Measurements from ENCODE around the gene P2RX7.

The P2RX7 gene

DNA sequence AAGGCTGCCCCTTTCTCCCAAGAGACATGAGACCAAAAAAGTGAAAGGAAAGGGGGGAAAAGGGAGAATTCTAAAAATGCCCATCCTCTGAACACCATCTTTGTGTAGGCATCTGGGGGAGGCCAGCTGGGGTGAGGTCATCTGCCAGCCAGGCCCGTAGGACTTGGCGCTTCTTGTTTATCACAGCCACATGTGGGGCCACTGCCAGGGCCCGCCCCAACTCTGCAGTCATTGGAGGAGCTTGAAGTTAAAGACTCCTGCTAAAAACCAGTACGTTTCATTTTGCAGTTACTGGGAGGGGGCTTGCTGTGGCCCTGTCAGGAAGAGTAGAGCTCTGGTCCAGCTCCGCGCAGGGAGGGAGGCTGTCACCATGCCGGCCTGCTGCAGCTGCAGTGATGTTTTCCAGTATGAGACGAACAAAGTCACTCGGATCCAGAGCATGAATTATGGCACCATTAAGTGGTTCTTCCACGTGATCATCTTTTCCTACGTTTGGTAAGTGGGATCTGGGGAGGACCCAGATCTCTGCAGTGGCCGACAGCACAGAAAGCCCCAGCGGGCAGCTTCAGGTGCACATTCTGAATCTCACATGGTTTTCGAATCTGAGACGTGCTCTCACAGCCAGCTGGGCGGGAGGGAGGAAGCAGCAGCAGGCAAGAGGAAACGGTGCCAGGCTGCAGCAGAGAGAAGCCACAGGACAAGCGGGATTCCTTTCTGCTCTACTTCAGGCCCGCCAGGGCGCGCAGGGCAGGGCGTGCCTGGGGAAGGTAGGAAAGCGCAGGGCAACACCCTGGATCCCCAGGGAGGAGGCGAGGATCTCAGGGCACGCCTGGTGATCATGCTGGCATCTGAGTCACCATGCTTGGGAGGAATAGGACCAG lies at the start of gene P2RX7:
Gene P2RX7 (plus strand): TSS at position 276 of the 881 bp plus-strand sequence. CDS start 95 bp downstream, at position 371.
- DNase-seq = peak; percentile 59

- no peak for DNase-seq
Measured at GRCh38 chr12:121084229-121084628, 48.4 kb upstream of the P2RX7 start.

DNA sequence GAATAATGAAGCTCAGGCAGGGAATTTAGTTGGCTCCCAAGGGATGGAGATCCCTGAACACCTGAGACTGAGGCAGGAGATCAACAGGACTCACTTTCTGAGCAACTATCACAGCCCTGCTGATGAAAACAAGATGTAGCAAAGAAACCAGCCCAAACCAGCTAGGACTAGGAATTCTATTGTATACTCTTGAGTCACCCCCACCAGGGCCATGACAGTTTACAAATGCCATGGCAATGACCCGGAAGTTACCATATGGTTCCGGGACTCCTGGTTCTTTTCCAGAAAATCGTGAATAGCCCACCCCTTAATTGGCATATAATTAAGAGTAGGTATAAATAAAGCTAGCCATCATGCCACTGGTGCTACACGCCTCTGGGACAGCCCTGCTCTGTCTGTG lies 47.6 kb upstream of the P2RX7 start:
- DNase-seq = no peak

GRCh38 chr12:121085506-121086353 lies 46.9 kb upstream of the P2RX7 start:
- no peak for DNase-seq

GRCh38 chr12:121086781-121087295 lies 45.8 kb upstream of the P2RX7 start:
- DNase-seq = no peak

- no peak for DNase-seq
Measured at GRCh38 chr12:121087467-121088194, 45.0 kb upstream of the P2RX7 start.

GRCh38 chr12:121088195-121088585 lies 44.5 kb upstream of the P2RX7 start:
- DNase-seq = no peak

GRCh38 chr12:121089031-121089812 lies 43.5 kb upstream of the P2RX7 start:
- DNase-seq = no peak

GRCh38 chr12:121089813-121090430 lies 42.8 kb upstream of the P2RX7 start:
- DNase-seq = no peak

- no peak for DNase-seq
Measured at GRCh38 chr12:121090586-121091514, 41.8 kb upstream of the P2RX7 start.

DNA sequence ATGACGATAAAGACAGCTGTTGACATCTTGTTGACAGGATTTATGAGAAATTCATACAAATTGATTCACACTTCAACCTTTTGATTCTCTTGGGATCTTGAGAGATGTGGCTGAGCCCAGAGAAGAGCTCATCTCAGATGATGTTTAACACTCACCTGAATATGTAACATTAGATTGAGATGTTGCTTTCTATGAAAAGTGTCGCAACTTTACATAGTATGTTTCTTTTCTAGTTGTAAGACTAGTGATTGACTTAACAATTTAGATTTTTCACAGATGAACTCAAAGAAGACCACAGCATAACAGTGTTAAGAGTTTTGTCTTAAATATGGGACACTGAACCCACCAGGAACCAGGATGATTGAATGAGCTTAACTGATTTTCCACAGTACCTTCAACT lies 40.6 kb upstream of the P2RX7 start:
- no peak for DNase-seq

DNA sequence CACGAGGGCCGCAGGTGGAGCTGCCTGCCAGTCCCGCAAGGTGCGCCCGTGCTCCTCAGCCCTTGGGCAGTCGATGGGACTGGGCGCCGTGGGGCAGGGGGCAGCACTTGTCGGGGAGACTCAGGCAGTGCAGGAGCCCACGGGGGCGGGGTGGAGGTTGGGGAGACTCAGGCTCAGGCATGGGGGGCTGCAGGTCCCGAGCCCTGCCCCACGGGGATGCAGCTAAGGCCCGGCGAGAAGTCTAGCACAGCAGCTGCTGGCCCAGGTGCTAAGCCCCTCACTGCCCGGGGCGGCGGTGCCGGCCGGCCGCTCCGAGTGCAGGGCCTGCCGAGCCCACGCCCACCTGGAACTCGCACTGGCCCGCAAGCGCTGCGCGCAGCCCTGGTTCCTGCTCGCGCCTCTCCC lies 39.2 kb upstream of the P2RX7 start:
- no peak for DNase-seq

GRCh38 chr12:121095544-121096198 lies 37.0 kb upstream of the P2RX7 start:
- peak; percentile 21 for DNase-seq

GRCh38 chr12:121096199-121096798 lies 36.4 kb upstream of the P2RX7 start:
- DNase-seq = no peak

GRCh38 chr12:121099779-121100178 lies 32.9 kb upstream of the P2RX7 start:
- no peak for DNase-seq

DNA sequence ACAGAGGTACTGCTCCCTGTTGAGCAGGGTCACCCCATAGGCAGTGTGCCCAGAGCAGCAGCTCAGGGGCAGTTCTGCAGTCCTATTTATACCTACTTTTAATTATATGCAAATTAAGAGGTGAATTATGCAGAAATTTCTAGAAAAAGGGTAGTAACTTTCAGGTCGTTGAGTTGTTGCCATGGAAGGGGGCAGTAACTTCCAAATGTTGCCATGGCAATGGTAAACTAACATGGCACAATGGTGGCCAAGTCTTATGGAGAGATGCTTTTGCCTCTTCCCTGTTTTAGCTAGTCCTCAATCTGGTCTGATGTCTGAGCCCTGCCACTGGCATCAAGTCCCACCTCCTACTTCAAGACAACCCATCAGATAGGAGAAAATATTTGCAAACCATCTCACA lies 30.4 kb upstream of the P2RX7 start:
- no peak for DNase-seq

DNA sequence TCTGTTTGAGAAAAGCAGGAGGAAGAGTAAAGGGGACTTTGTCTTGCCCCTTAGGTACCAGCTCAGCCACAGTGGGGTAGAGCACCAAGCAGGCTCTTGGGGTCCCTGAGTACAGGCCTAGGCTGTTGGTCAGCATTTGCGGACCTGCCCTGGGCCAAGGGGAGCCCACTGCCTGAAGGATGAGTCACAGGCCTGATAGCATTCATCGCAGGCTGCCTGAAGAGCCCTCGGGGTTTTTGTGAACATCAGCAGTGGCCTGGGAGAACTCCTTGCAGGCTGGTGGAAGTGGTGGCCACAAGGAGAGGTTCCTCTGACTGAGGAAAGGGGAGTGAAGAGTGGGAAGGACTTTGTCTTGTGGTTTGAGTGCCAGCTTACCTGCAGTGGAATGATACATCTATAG lies 25.0 kb upstream of the P2RX7 start:
- DNase-seq = no peak

DNA sequence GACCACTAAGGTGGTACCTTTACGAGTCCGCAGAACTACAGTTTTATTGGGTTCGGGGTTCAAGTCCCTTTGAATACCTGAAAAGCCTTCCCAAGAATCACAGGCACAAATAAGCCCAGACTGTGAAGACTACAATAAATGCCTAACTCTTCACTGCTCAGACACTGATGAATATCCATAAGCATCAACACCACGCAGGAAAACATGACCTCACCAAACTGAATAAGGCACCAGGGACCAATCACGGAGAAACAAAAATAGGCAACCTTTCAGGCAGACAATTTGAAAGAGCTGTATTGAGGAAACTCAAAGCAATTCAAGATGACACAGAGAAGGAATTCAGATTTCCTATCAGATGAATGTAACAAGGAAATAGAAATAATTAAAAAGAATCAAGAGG lies 24.2 kb upstream of the P2RX7 start:
- DNase-seq = no peak

DNA sequence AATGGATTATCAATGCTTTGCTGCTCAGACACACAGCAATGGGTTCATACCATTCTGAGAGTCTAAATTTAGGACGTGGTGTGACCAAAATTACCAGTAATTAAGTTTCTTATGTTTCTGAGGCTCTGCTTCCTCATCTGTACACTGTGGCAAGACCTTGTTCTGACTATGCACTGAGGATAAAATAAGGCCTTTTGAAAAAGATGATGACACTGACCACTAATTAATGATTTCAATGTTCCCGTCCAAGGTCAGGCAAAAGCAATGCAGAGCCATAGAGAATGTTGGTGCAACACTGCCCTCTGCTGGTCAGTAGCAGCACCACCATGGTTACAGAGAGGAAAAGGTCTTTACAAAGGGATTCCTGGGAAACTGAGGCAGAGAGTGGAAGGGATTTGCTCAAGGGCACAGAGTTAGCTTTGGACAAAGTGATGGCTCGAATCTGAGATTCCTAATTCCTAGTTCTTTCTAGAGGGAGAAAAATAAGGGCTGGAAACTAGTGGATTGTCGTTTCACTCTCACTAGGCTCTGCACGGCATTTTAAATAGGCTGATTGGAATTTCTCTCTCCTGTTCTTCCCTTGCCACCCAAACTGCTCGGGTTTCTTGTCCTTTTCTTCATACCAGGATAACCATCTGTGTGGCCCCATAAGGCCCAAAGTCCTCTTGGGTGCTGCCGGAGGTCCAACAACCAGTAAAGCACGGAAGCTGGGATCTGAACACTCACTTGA lies 22.3 kb upstream of the P2RX7 start:
- peak; percentile 20 for DNase-seq

Data from NCI-H2171 (cell line).